ENCODE measurements around the gene DRAM1. TPM values are rescaled to one million over a fixed set of nuclear protein-coding genes. Genes with fewer than 3 reads are reported as not detected.
"Not testable (repeated sequence)": the region's sequence is repeated elsewhere in the genome, so short reads cannot be mapped to it uniquely, and the experiment has no call there.

The DRAM1 gene
- total and polyA plus RNA-seq, 2 donors (not counting 1 experiment from before 2014, with no cell fraction given): 155 to 184 TPM

- H3K79me2 ChIP-seq (ENCODE audit: control insufficient read depth, insufficient read depth, low read length): peaks cover 52% of the 10 kb centered on the region
- H3K4me2 ChIP-seq (ENCODE audit: extremely low read depth, insufficient read depth, low read length): no peak overlapping the region
- no peak for TF ChIP-seq CTCF (conservative IDR thresholded peaks at IDR 0.05 in 1 of 2, IDR thresholded peaks at IDR 0.05 in 1 of 2; ENCODE audit: low read depth in 1 of 2, low read length in 2 of 2)
- TF ChIP-seq EZH2 (IDR thresholded peaks at IDR 0.05; ENCODE audit: low read length, missing control alignments): no peak
Observed at GRCh38 chr12:101881228-101881627, 3.8 kb downstream of the DRAM1 start.

GRCh38 chr12:101884174-101884573 is 6.8 kb downstream of the DRAM1 start:
- Histone ChIP-seq H4K20me1 (ENCODE audit: control insufficient read depth, extremely low read depth, insufficient read depth, low read length) (no peaks in the 10 kb centered on the region), H3K4me3 (replicated peaks in 1 of 4; ENCODE audit: control extremely low read depth in 1 of 4, insufficient read depth in 1 of 4, low read depth in 3 of 4, low read length in 4 of 4) (no peak overlapping the region), H3K4me2 (ENCODE audit: extremely low read depth, insufficient read depth, low read length) (no peak overlapping the region), H3K79me2 (ENCODE audit: control insufficient read depth, insufficient read depth, low read length) (peaks cover 56% of the 10 kb centered on the region), H3K4me1 (ENCODE audit: control insufficient read depth, extremely low read depth, insufficient read depth, low read length) (no peaks in the 10 kb centered on the region), H3K27ac (ENCODE audit: insufficient read depth, low read length) (no peak overlapping the region), H3K36me3 (ENCODE audit: control insufficient read depth, insufficient read depth, low read length) (peaks cover 3% of the 10 kb centered on the region), H3K27me3 (ENCODE audit: control insufficient read depth, insufficient read depth, low read length) (no peaks in the 10 kb centered on the region), H3K9ac (ENCODE audit: insufficient read depth, low read length) (no peak overlapping the region), H2AFZ (ENCODE audit: low read length) (no peak overlapping the region), H3K9me3 (ENCODE audit: control insufficient read depth, insufficient read depth, low read depth, low read length) (no peaks in the 10 kb centered on the region)
- no peak for DNase-seq (ENCODE audit: low read depth in 2 of 2)
- TF ChIP-seq EZH2 (IDR thresholded peaks at IDR 0.05; ENCODE audit: low read length, missing control alignments) (no peak), CTCF (conservative IDR thresholded peaks at IDR 0.05 in 1 of 2, IDR thresholded peaks at IDR 0.05 in 1 of 2; ENCODE audit: low read depth in 1 of 2, low read length in 2 of 2) (no peak)

More at GRCh38 chr12:101881228-101881627, 3.8 kb downstream of the DRAM1 start:
- Histone ChIP-seq H3K4me1 (ENCODE audit: control insufficient read depth, extremely low read depth, insufficient read depth, low read length) (no peaks in the 10 kb centered on the region), H4K20me1 (ENCODE audit: control insufficient read depth, extremely low read depth, insufficient read depth, low read length) (no peaks in the 10 kb centered on the region), H3K4me3 (replicated peaks in 1 of 4; ENCODE audit: control extremely low read depth in 1 of 4, insufficient read depth in 1 of 4, low read depth in 3 of 4, low read length in 4 of 4) (peak overlapping the region in 1 of 4 experiments; percentile 18), H3K27ac (ENCODE audit: insufficient read depth, low read length) (no peak overlapping the region), H2AFZ (ENCODE audit: low read length) (no peak overlapping the region), H3K9me3 (ENCODE audit: control insufficient read depth, insufficient read depth, low read depth, low read length) (no peaks in the 10 kb centered on the region), H3K9ac (ENCODE audit: insufficient read depth, low read length) (no peak overlapping the region), H3K27me3 (ENCODE audit: control insufficient read depth, insufficient read depth, low read length) (no peaks in the 10 kb centered on the region), H3K36me3 (ENCODE audit: control insufficient read depth, insufficient read depth, low read length) (peaks cover 3% of the 10 kb centered on the region)
- no peak for DNase-seq (ENCODE audit: low read depth in 2 of 2)

GRCh38 chr12:101884781-101885340 is 7.5 kb downstream of the DRAM1 start:
- not testable (repeated sequence) for DNase-seq (ENCODE audit: low read depth in 2 of 2); H4K20me1 ChIP-seq (ENCODE audit: control insufficient read depth, extremely low read depth, insufficient read depth, low read length); H3K27ac ChIP-seq (ENCODE audit: insufficient read depth, low read length); H3K4me1 ChIP-seq (ENCODE audit: control insufficient read depth, extremely low read depth, insufficient read depth, low read length); H3K4me3 ChIP-seq (replicated peaks in 1 of 4; ENCODE audit: control extremely low read depth in 1 of 4, insufficient read depth in 1 of 4, low read depth in 3 of 4, low read length in 4 of 4); H3K9ac ChIP-seq (ENCODE audit: insufficient read depth, low read length); H3K9me3 ChIP-seq (ENCODE audit: control insufficient read depth, insufficient read depth, low read depth, low read length); H3K27me3 ChIP-seq (ENCODE audit: control insufficient read depth, insufficient read depth, low read length); H3K4me2 ChIP-seq (ENCODE audit: extremely low read depth, insufficient read depth, low read length); H3K36me3 ChIP-seq (ENCODE audit: control insufficient read depth, insufficient read depth, low read length); H2AFZ ChIP-seq (ENCODE audit: low read length)
- H3K79me2 ChIP-seq (ENCODE audit: control insufficient read depth, insufficient read depth, low read length): peaks cover 54% of the 10 kb centered on the region

Data from fibroblast of lung (primary cell).